GM12873 (cell line): Measurements from ENCODE around the gene PBX4.

Experiments used
- CTCF ChIP-seq: IDR thresholded peaks from 2 replicates; pipeline ENCODE4 v1.5.1; 2012; ENCODE audit warnings: low read depth, mild to moderate bottlenecking, moderate library complexity, low read length, control low read depth; ENCODE audit not compliant: insufficient read depth; ENCODE audit errors: missing control alignments

PBX4 gene

DNA sequence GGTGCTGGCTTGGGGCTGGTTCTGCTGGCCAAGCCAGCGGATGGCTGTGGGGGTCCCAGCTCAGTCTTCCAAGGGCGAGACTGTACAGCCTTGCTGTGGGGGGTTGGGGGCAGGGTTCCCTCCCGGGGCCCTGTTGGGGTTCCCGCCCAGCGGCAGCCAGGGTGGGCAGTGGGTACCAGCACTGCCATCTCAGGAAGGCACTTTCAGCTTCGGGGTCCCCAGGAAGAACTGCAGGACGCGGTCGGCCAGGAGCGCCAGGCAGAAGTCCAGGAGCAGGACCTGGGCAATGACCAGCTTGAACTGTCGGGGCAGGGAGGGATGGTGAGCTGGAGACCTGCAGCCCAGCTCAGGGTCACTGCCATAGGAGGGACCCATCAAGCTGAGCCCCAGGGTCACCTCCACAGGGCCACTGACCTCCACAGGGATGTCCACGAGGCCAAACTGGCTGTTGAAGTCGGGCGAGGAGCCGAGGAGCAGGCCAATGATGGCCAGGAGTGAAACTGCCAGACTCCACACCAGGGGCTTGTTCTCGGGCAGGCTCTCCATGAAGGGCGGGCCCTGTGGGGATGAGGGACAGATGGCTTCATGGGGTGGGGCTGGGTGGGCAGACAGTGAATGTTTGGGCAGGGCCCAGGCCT, 26.9 kb upstream of the PBX4 start:
- TF ChIP-seq CTCF: no peak

GRCh38 chr19:19644054-19644388, 25.5 kb upstream of the PBX4 start:
- no peak for TF ChIP-seq CTCF

GRCh38 chr19:19643158-19644053, 24.9 kb upstream of the PBX4 start, which contains the start of gene GMIP:
GMIP (minus strand) TSS chr19:19643657; CDS start chr19:19643529, 128 bp downstream.
- TF ChIP-seq CTCF: peak; percentile 80

DNA sequence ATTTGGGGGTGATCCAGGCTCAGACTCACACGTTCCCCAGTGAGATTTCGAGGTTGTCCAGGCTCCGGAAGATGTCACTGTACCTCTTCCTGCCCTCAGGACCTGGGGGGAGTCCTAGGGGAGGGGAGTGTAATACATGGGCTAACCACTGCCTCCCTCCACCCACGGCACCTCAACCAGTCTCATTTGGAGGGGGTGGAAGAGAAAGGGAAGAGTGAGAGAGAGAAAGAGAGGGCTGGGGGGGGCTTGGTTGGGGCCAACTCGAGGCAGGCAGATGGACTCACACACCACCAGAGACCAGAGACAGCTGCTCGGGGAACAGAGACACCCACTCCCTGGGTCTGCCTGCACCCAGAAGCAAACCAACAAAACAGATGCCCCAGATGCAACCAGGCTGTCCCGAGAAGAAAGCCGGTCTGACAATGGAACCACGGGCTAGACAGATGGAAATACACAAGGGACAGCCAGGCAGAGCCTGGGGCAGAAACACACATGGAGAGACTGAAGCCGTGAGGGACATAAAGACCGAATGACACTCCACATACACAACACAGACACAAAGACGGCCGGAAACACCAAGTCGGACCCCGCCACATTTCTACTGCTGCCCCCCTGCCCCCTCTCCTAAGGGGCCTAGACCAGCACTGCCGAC, 24.1 kb upstream of the PBX4 start:
- TF ChIP-seq CTCF: peak; percentile 22

GRCh38 chr19:19637523-19638251, 19.2 kb upstream of the PBX4 start:
- TF ChIP-seq CTCF: no peak

- TF ChIP-seq CTCF: no peak
These were observed 18.7 kb upstream of the PBX4 start for GRCh38 chr19:19637186-19637522.
